Measurements from ENCODE around the gene NOP14.
A peak's percentile ranks its signal among the peaks of the same experiment; 100 is the strongest.
"Not testable (repeated sequence)": the region's sequence is repeated elsewhere in the genome, so short reads cannot be mapped to it uniquely, and the experiment has no call there.

NOP14 gene

DNA sequence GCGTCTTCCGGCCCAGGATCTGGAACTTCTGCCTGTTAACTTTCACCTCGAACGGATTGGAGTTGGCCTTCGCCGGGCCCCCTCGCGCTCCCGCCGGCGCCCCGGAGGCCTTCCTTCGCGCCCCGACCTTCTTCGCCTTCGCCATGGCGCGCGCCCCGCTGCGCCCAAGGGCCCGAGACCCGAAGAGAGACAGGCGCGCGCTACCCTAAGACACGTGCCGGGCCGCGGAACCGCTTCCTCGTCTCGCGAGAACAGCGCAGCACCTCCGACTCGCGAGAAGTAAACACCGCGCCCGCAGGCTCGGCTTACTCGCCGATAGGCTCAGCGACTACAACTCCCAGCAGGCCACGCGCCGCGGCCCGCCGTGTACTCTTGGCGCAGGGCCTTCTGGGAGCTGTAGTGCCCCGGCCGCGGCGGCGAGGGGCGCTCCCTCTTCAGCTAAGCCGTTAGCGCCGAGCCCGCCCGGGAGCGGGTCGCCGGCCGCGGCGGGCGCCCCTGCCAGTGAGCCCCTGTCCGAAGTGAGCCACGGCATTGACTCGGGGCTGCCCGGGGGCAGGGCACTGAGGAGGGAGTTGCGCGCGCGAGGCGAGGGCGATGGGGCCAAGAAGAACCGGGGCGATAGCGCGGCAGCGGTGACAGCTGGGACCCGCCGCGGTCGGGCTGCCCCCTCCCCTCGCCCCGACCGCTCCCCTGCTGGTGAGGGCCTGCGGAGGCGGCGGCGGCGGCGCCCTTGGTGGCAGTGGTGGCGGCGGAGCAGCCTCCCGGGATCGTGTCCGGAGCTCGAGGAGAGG is at the start of gene NOP14, which contains the start of gene GRK4:
TSS of gene NOP14 (minus strand) at position 232 of the 791 bp plus-strand sequence. CDS start at position 145, 87 bp downstream.
TSS of gene GRK4 (plus strand) at position 397 of the 791 bp plus-strand sequence. CDS start 500 bp downstream, outside the sequence.
- peak; percentile 99 for DNase-seq

DNA sequence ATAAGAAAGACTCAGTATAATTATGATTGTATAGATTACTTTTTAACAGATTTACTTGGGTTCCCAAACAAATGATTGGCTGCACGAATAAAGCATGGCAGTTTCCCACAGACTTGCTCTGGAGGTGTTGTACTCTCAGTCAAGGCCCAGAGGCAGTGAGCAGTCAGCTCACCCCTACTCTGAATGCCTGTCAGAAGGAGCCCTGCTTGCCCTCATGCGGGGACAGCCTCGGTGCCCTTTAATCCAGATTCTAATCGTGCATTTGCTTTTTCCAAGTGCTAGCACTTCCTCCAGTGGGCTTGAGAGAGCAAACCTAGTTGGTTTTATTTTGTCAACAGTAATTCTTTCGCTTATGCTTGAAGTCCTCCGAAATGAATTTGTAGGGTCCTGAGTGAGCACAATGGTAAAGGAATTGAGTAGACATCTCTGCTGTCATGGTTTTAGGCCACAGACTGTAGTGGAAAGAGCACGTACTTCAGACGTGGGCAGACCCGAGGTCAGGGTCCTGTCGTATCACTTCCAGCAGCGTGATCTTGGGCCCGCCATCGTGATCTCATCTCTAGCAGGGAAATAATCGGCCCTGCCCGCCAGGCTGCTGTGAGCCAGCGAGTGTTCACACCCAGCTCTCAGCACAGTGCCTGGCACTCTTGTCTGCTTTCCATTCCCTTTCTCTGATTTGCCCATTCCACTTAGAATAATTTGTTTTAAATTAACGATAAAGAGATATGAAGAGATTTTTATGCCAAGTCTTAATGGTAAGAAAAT is 48.4 kb upstream of the NOP14 start:
- no peak for DNase-seq

DNA sequence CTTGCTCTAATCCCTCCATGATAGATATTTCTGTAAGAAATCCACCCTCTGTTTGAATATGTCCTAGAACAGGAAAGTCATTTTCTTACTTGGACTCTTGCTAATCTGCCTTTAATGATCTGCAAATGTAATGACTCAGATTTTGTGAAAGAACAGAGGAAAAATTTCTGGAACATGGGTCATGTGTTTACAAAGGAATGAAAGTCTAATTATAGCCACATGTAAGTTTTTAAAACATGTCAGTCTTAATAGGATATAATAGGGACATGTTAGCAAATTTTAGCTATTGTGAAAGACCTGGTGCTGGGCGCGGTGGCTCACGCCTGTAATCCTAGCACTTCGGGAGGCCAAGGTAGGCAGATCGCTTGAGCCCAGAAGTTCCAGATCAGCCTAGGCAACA is 47.8 kb upstream of the NOP14 start:
- DNase-seq: no peak

GRCh38 chr4:3010577-3010976 is 47.4 kb upstream of the NOP14 start:
- no peak for DNase-seq

GRCh38 chr4:3009422-3009821 is 46.2 kb upstream of the NOP14 start:
- DNase-seq: peak; percentile 27

DNA sequence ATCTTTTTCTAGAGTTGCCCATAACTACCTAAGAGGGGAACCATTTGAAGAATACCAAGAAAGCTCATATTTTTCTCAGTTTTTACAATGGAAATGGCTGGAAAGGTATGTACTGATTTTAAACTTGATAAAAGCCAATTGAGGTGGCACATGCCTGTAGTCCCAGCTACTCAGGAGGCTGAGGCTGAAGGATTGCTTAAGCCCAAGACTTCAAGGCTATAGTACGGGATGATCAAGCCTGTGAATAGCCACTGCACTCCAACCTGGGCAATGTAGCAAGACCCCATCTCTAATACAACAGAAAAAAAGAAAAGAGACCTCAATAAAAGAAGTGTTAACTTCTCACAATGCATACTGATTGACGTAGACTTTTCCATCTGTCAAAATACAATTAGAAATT is 44.5 kb upstream of the NOP14 start:
- DNase-seq: no peak

DNA sequence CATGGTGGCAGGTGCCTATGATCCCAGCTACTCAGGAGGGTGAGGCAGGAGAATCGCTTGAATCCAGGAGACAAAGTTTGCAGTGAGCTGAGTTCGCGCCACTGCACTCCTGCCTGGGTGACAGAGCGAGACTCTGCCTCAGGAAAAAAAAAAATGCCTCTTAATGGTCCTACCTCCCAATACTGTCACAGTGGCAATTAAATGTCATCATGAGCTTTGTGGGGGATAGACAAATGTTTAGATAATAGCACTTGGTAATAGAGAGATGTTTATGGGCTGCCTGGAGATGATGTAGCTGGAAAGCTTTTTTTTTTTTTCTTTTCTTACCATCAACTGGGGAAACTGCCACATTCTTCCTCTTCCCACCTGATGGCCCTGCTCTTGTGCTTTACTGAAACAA is 33.2 kb upstream of the NOP14 start:
- no peak for DNase-seq

DNA sequence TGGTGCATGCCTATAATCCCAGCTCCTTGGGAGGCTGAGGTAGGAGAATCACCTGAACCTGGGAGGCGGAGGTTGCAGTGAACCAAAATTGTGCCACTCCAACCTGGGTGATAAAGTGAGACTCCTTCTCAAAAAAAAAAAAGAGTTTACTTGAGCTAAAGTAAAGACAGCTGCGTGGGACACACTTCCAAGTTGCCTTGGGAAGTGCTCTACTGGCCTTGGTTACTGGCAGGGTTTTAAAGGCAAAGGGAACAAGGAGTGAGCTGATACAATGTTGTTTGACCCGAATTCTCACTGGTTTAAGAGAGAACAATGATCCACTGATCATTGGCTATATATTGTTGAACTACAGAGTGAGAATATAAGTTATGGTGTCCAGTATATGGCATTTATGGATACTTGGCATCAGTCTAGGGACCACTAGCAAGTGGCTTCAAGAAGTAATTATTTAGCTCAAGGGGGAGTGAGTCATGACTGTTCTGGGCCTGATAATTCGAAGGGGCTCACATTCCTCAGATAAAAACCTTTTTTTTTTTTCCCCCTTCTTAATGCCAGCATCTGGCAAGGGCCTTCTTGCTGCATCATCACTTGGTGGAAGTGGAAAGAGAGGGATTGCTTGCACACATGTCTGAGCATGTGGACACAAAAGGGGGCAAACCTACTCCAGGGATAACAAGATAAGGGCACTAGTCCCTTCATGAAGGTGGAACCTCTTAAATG is 32.5 kb upstream of the NOP14 start:
- DNase-seq: no peak

DNA sequence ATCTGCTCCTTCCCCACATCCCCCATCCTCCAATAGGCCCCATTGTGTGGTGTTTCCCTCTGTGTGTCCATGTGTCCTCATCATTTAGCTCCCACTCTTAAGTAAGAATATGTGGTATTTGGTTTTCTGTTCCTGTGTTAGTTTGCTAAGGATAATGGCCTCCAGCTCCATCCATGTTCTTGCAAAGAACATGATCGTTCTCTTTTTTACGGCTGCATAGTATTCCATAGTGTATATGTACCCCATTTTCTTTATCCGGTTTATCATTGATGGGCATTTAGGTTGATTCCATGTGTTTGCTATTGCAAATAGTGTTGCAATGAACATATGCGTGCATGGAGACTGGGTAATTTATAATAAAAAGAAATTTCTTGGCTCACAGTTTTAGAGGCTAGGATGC is 31.7 kb upstream of the NOP14 start:
- no peak for DNase-seq

DNA sequence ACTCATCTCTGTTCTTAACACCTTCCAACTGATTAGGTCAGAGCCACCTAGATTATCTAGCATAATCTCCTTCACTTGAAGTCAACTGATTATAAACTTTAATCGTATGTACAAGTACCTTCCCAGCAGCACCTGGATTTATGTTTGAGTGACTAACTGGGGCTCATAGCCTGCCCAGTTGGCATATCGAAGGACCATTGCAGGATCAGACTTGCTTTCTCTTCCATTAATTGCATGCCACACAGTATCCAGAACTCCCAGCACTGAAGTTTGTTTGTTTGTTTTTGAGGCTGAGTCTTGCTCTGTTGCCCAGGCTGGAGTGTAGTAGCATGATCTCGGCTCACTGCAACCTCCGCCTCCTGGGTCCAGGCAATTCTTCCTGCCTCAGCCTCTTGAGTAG is 28.0 kb upstream of the NOP14 start:
- DNase-seq: no peak

DNA sequence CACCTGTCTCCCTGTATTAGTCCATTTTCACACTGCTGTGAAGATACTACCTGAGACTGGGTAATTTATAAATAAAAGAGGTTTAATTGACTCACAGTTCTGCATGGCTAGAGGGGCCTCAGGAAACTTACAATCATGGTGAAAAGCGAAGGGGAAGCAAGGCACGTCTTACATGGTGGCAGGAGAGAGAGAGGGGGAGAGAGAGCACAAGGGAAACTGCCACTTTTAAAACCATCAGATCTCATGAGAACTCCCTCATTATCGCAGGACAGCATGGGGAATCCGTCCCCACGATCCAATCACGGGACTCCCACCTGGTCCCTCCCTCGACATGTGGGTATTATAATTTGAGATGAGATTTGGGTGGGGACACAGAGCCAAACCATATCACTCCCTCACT is 20.5 kb upstream of the NOP14 start:
- not testable (repeated sequence) for DNase-seq

GRCh38 chr4:2982012-2982411 is 18.8 kb upstream of the NOP14 start:
- DNase-seq: no peak

GRCh38 chr4:2981256-2981819 is 18.1 kb upstream of the NOP14 start:
- no peak for DNase-seq

- DNase-seq: peak; percentile 74
Measured at GRCh38 chr4:2977211-2978088, 14.2 kb upstream of the NOP14 start.

DNA sequence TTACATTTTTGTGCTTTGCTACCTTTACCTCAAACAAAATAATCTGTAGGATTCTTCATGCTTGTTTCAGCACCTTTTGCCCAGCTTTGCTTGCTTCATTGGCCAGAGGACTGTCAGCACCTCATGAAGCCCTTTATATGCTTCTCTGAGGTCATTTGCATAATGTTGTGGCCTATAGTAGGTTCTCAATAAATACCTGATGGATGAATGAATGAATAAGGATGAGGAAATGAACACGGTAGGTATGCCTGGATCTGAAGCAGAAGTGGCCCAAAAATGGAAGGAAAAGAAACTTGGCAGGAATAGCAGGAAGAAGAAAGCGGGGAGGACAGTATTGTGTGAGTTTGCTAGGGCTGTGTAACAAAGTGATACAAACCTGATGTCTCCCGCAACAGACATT is 8.1 kb upstream of the NOP14 start:
- DNase-seq: no peak

DNA sequence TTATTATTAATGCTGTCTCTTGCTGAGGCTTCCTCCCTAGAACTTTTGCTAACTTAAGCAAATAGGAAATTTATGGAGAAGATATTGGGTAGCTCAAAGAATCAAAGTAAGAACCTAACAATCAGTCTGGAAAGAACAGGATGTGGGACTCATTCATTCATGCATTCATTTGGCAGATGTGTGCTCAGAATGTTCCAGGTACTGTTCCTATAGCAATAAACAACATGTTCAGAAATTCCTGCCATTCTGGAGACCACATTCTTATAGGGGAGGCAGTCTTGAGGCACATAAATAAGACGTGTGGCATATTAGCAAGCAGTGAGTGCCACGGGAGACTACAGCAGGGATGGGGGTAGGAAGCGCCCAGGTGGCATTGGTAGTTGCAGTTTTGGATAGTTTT is 5.2 kb upstream of the NOP14 start:
- no peak for DNase-seq

- no peak for DNase-seq
Measured at GRCh38 chr4:2965262-2965661, 2.1 kb upstream of the NOP14 start.

- no peak for DNase-seq
Measured at GRCh38 chr4:2964706-2965258, 1.6 kb upstream of the NOP14 start.

- DNase-seq: peak; percentile 53
Measured at GRCh38 chr4:2963966-2964471, 813 bp upstream of the NOP14 start.

DNA sequence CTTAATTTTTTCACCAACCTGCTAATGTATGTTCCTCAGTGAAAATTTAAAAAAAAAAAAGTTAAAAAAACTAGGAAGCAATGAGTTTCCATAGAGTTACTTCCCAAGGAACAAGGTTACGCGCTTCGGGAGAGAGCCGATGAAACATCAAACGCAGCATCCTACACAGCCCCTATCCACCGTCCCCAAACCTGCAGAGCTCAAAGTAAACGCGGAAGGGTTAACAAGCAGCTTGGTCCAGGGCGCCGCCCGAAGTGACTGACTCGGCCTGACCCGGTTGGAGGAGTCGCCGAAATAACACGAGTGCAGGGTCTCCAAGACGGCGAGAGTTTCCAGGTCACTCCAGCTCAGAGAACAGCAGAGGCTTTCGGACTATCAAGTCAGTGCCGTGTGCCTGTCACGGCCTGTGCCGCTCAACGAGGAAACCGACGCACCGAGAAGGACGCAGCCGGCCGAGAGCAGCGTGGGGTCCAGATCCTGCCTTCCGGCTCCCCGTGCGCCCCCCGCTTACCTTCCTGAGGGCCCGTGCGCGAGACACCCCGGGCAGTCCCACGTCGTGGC is 512 bp downstream of the NOP14 start:
- peak; percentile 27 for DNase-seq

DNA sequence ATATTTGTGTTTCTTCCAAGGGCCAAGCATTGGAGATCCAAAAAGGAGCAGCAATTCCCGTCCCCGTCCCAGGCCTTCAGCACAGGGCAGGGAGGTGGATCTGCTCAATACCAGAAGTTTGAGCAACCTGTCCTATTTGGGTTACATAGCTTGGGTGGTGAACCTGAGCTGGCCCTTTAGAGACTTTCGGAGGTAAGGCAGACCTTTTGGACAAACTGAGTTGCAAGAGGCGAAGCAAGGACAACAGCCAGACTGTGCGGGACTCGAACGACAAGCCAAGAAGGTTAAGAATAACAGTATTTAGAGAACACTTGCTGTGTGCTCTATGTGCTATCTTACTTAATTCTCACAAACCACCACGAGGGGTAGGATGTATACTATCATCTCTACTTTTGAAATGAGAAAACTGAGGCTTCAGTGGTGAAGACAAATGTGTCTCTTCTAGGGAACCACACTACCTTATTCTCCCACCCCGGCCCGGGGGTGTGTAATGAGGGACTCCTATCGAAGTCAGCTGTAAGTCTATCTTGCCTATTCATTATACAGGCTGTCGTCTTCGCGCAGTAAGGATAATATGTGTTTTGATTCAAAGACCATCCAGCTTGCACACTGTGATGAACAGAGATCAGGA is 1.3 kb downstream of the NOP14 start:
- no peak for DNase-seq

Data from inflammatory macrophage treated with lipopolysaccharide for 4 hours (primary cell).